Metanephros (tissue), 1 donor: ENCODE results near the gene ZNF366. TPM values are rescaled to one million over a fixed set of nuclear protein-coding genes. Genes with fewer than 3 reads are reported as not detected.

ENCODE experiments used
- total RNA-seq: library from RNA; depleted of rRNA; stranded (reverse); fragments of >200 nt; gene quantifications from one replicate; pipeline ENCODE4 v1.2.3, GENCODE V29; 2014

Gene ZNF366, protein sequence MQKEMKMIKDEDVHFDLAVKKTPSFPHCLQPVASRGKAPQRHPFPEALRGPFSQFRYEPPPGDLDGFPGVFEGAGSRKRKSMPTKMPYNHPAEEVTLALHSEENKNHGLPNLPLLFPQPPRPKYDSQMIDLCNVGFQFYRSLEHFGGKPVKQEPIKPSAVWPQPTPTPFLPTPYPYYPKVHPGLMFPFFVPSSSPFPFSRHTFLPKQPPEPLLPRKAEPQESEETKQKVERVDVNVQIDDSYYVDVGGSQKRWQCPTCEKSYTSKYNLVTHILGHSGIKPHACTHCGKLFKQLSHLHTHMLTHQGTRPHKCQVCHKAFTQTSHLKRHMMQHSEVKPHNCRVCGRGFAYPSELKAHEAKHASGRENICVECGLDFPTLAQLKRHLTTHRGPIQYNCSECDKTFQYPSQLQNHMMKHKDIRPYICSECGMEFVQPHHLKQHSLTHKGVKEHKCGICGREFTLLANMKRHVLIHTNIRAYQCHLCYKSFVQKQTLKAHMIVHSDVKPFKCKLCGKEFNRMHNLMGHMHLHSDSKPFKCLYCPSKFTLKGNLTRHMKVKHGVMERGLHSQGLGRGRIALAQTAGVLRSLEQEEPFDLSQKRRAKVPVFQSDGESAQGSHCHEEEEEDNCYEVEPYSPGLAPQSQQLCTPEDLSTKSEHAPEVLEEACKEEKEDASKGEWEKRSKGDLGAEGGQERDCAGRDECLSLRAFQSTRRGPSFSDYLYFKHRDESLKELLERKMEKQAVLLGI
- total RNA-seq: 4.4 TPM

DNA sequence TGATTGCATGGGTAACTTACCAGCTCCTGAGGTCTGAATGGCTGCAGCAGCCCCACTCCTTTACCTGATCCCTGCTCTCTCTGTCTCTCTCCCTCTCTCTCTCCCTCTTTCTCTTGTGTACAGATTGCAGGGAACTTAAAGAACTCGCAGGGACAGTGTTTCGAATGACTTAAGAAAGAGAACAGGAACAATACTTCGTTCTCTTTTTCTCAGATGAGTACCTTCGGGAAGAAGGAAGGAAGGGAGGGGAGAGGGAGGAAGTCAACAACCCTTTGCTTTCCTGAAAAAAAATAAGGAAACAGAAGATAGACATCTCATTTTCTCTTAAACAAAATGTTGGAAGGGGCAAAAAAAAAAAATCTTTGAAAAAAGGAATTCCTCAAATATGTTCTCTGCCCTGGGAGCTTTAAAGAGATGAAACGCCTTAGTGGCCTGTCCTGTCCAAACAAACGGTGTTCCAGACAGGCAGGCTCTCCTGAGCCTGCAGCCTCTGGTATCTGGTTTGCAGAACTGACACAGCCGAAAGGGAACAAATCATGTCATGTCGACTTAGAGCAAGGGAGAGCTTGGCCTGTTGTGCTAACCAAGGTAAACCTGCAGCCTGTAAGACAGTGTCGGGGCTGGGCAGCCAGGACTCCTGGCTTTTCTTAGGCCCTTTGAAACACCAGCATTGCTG, at the start of gene ZNF366:
Gene ZNF366, minus strand, starts transcription at position 180 of the 676 bp plus-strand sequence. CDS start 45,914 bp downstream, outside the sequence.

Other genes with a start within 250 kb of the ZNF366 start
- gene MRPS27, start 187.2 kb downstream of the ZNF366 start, total RNA-seq: 56.8 TPM
- 8.8 TPM for gene PTCD2, start 187.0 kb downstream of the ZNF366 start, total RNA-seq